GM12878 (cell line): ENCODE data around the gene PIRT.

Source experiments
- BACH1 ChIP-seq: fragments of 450-650 bp; IDR thresholded peaks from 2 replicates; pipeline ENCODE4 v1.6.1; 2017; ENCODE audit warnings: mild to moderate bottlenecking, borderline replicate concordance
- CTCF ChIP-seq, 3 experiments: IDR thresholded peaks in 2 of 3; conservative IDR thresholded peaks in 1 of 3; 2 replicates each; pipeline ENCODE4 v1.5.1; 2011; ENCODE audit warnings: low read depth in 3 of 3, low read length in 3 of 3, mild to moderate bottlenecking in 3 of 3, control low read depth in 2 of 3, moderate library complexity in 2 of 3, inconsistent platforms in 1 of 3, mixed read lengths in 1 of 3; ENCODE audit not compliant: control insufficient read depth in 2 of 3, insufficient read depth in 1 of 3; ENCODE audit errors: extremely low read depth in 1 of 3
- EP300 ChIP-seq, 2 experiments: fragments of 150-350 bp in 1 of 2; IDR thresholded peaks; 2 replicates each; pipeline ENCODE4 v1.6.1; 2011 to 2012; ENCODE audit warnings: low read depth in 2 of 2, low read length in 2 of 2, borderline replicate concordance in 1 of 2, improper control_type of control experiment in 1 of 2, inconsistent platforms in 1 of 2; ENCODE audit not compliant: control insufficient read depth in 1 of 2
- MXI1 ChIP-seq: fragments of 150-350 bp; IDR thresholded peaks from 2 replicates; pipeline ENCODE4 v1.6.1; 2011; ENCODE audit warnings: low read depth, mild to moderate bottlenecking, inconsistent platforms, low read length, improper control_type of control experiment
- NRF1 ChIP-seq: conservative IDR thresholded peaks from 2 replicates; pipeline ENCODE4 v1.6.1; 2011; ENCODE audit warnings: mild to moderate bottlenecking, low read depth, low read length, improper control_type of control experiment
- PML ChIP-seq: IDR thresholded peaks from 2 replicates; pipeline ENCODE4 v1.6.1; 2012; ENCODE audit warnings: low read length, inconsistent platforms

GRCh38 chr17:10827898-10828552 lies 9.9 kb downstream of the PIRT start:
- no peak for TF ChIP-seq EP300 (IDR thresholded peaks at IDR 0.05; ENCODE audit: borderline replicate concordance in 1 of 2, control insufficient read depth in 1 of 2, low read depth in 2 of 2, low read length in 2 of 2)
- TF ChIP-seq CTCF (IDR thresholded peaks at IDR 0.05 in 2 of 3, conservative IDR thresholded peaks at IDR 0.05 in 1 of 3; ENCODE audit: control insufficient read depth in 2 of 3, extremely low read depth in 1 of 3, insufficient read depth in 1 of 3, low read depth in 3 of 3, low read length in 3 of 3): no peak
- TF ChIP-seq NRF1: no peak
- no peak for TF ChIP-seq MXI1
- TF ChIP-seq PML: no peak
- no peak for TF ChIP-seq BACH1
